ENCODE results near the gene TNIK.

GRCh38 chr3:171397089-171397488 lies 63.1 kb downstream of the TNIK start:
- TF ChIP-seq, protein P1, sequence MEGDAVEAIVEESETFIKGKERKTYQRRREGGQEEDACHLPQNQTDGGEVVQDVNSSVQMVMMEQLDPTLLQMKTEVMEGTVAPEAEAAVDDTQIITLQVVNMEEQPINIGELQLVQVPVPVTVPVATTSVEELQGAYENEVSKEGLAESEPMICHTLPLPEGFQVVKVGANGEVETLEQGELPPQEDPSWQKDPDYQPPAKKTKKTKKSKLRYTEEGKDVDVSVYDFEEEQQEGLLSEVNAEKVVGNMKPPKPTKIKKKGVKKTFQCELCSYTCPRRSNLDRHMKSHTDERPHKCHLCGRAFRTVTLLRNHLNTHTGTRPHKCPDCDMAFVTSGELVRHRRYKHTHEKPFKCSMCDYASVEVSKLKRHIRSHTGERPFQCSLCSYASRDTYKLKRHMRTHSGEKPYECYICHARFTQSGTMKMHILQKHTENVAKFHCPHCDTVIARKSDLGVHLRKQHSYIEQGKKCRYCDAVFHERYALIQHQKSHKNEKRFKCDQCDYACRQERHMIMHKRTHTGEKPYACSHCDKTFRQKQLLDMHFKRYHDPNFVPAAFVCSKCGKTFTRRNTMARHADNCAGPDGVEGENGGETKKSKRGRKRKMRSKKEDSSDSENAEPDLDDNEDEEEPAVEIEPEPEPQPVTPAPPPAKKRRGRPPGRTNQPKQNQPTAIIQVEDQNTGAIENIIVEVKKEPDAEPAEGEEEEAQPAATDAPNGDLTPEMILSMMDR (conservative IDR thresholded peaks at IDR 0.05; ENCODE audit: low read length) = no peak
- TF ChIP-seq EZH2phosphoT487 (IDR thresholded peaks at IDR 0.05; ENCODE audit: borderline replicate concordance) = no peak

Data from Loucy (cell line).